Testis (tissue), 3 donors: ENCODE results near the gene ISLR. TPM values are rescaled to one million over a fixed set of nuclear protein-coding genes. Genes with fewer than 3 reads are reported as not detected.
"Not testable (repeated sequence)": the region's sequence is repeated elsewhere in the genome, so short reads cannot be mapped to it uniquely, and the experiment has no call there.

Source experiments
- DNase-seq: peaks from one replicate; pipeline ENCODE4 v3.0.0-alpha.2; 2019
- H3K27ac ChIP-seq, 2 donors: fragments of 200-600 bp; sonication (generic); one replicate each; pipeline ENCODE4 v1.5.1; 2019
- H3K27me3 ChIP-seq: fragments of 200-600 bp; sonication (generic); one replicate; pipeline ENCODE4 v1.5.1; 2019
- H3K36me3 ChIP-seq: fragments of 200-600 bp; sonication (generic); one replicate; pipeline ENCODE4 v1.5.1; 2017; ENCODE audit warnings: low read depth; ENCODE audit errors: missing control alignments
- H3K4me1 ChIP-seq: fragments of 200-600 bp; sonication (generic); one replicate; pipeline ENCODE4 v1.5.1; 2019
- H3K4me3 ChIP-seq, 2 donors: fragments of 200-600 bp; sonication (generic); one replicate each; pipeline ENCODE4 v1.5.1; 2017 to 2019
- H3K9me3 ChIP-seq: fragments of 200-600 bp; sonication (generic); one replicate; pipeline ENCODE4 v1.5.1; 2017
- POLR2A ChIP-seq: fragments of 450-650 bp; IDR thresholded peaks from one replicate; pipeline ENCODE4 v1.6.1; 2017; ENCODE audit warnings: antibody characterized with exemption, mild to moderate bottlenecking, moderate library complexity
- WGBS, 2 donors: methylation state at CpG; one replicate each; pipeline ENCODE4 v1.1.5; 2018; 5-methylcytosine and 5-hydroxymethylcytosine counted together
- intact Hi-C: fragments of 100-400 bp; cut with DNase I; formaldehyde crosslinking; loops from one replicate; pipeline ENCODE4 v1.15.1; 2023; ENCODE audit warnings: low total_unique reads
- polyA plus RNA-seq: library from polyadenylated mRNA; stranded (reverse); fragments of 350-450 nt; fragmentation: Illumina TruSeq; extraction: RNeasy Lipid Tissue Mini Kit (QIAGEN cat#74804); gene quantifications from one replicate; pipeline ENCODE4 v1.2.3, GENCODE V29; 2014; ENCODE audit warnings: low read depth, low replicate concordance; ENCODE audit not compliant: insufficient read depth
- total RNA-seq, 2 donors: library from RNA; depleted of rRNA; stranded (reverse); fragments of >200 nt; gene quantifications; one replicate each; pipeline ENCODE4 v1.2.3, GENCODE V29; 2016
- TF ChIP-seq, protein P1 (sequence below), 3 experiments: fragments of 450-650 bp in 2 of 3; fragments of 200-600 bp in 1 of 3; sonication (generic) in 1 of 3; IDR thresholded peaks; one replicate each; pipeline ENCODE4 v1.5.1; 2016 to 2019; ENCODE audit warnings: antibody characterized with exemption in 3 of 3, mild to moderate bottlenecking in 2 of 3, moderate library complexity in 1 of 3

The ISLR gene
- total and polyA plus RNA-seq, 3 donors from 2014 or later = 24.0 to 73.7 (median 39.5) TPM

DNA sequence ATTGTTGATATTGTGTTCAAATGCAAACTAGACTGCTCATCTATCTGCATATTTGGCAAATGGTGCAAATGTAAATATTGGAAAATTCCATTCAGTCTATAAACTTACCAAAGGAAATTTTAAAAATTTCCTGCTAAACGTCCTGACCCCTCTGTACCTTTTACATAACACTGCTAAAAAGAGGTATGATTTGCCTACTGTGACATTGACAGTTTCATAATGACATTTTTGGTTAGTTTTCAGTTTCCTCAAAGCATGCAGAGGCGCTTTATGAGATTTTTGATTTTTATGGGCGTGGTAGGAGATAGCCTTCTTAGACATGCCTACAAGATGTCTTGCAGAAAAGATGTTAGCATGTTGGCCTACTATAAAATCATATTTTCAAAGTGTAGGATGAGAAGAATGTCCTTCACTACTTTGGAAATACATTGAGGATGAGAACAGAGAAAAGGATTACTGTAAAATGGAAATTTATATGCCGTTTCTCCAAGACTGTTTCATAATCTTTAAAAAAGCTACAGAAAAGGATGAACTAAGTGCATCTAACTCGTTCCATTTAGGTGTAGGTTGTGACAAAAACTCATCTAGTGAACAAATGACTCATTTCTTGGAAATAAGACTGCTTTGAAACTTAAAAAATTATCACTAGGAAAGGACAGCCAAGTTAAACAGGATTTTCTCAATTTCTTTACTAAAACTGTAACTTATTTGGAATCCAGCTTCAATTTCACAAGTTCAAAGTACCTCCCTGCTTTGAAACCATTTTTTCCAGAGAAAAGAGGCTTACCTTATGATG lies 14.5 kb upstream of the ISLR start:
- WGBS, 2 donors = 80 to 83% methylated on average over 5 of the region's 5 CpGs
- no peaks in the 10 kb centered on the region for H3K36me3 ChIP-seq
- intact Hi-C loops = no loop called here
- DNase-seq = no peak
- no peaks in the 10 kb centered on the region for H3K27me3 ChIP-seq
- no peak overlapping the region for H3K4me3 ChIP-seq
- H3K4me1 ChIP-seq = no peaks in the 10 kb centered on the region
- TF ChIP-seq POLR2A = no peak
- TF ChIP-seq, protein P1, sequence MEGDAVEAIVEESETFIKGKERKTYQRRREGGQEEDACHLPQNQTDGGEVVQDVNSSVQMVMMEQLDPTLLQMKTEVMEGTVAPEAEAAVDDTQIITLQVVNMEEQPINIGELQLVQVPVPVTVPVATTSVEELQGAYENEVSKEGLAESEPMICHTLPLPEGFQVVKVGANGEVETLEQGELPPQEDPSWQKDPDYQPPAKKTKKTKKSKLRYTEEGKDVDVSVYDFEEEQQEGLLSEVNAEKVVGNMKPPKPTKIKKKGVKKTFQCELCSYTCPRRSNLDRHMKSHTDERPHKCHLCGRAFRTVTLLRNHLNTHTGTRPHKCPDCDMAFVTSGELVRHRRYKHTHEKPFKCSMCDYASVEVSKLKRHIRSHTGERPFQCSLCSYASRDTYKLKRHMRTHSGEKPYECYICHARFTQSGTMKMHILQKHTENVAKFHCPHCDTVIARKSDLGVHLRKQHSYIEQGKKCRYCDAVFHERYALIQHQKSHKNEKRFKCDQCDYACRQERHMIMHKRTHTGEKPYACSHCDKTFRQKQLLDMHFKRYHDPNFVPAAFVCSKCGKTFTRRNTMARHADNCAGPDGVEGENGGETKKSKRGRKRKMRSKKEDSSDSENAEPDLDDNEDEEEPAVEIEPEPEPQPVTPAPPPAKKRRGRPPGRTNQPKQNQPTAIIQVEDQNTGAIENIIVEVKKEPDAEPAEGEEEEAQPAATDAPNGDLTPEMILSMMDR (IDR thresholded peaks at IDR 0.05) = no peak
- H3K9me3 ChIP-seq = no peaks in the 10 kb centered on the region
- no peak overlapping the region for H3K27ac ChIP-seq

DNA sequence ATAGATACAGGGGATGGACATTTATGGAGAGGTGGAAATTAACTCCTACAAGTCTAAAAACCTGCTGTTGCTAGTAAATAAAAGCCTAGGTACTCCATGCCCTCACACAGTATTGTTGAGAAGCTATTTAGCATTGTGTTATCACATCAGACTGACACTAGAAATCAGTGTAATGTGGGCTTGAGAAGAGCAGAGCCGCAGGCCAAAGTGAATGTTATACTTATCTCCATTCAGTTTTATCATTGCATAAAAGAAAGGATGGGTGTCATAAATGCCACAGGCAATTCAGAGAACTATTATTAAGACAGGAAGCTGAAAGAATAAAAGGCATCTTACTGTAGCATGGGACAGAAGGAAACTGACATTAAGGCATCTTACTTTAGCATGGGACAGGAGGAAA lies 13.7 kb upstream of the ISLR start:
- no peak for DNase-seq
- no peak for TF ChIP-seq POLR2A
- TF ChIP-seq, protein P1 (IDR thresholded peaks at IDR 0.05) = no peak
- Histone ChIP-seq H3K4me1 (no peaks in the 10 kb centered on the region), H3K27ac (no peak overlapping the region), H3K27me3 (no peaks in the 10 kb centered on the region), H3K9me3 (no peaks in the 10 kb centered on the region), H3K4me3 (no peak overlapping the region), H3K36me3 (no peaks in the 10 kb centered on the region)
- 90 to 92% methylated on average over 1 of the region's 1 CpG for WGBS, 2 donors
- intact Hi-C loops = no loop called here

DNA sequence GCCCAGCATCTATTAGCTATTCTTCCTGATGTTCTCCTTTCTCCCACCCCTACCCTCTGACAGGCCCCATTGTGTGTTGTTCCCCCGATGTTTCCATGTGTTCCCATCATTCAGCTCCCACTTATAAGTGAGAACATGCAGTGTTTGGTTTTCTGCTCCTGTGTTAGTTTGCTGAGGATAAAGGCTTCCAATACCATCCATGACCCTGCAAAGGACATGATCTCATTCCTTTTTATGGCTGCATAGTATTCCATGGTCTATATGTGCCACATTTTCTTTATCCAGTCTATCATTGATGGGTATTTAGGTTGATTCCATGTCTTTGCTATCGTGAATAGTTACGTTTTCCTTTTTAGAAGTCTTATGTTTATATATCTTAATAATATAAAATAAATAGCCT lies 13.1 kb upstream of the ISLR start:
- DNase-seq, H3K36me3 ChIP-seq, H3K4me1 ChIP-seq, H3K27ac ChIP-seq, H3K4me3 ChIP-seq, H3K27me3 ChIP-seq, intact Hi-C loops, H3K9me3 ChIP-seq: not testable (repeated sequence)
- 92 to 93% methylated on average over 3 of the region's 3 CpGs for WGBS, 2 donors

DNA sequence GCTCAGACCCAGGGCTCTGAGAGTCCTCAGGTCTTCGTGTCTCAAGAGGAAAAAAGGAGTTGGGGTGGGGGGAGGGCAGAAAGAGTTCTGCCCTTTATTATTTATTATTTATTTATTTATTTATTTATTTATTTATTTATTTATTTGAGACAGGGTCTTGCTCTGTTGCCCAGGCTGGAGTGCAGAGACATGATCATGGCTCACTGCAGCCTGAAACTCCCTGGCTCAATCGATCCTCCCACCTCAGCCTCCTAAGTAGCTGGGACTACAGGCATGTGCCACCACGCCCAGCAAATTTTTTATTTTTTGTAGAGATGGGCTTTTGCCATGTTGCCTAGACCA lies 11.3 kb upstream of the ISLR start:
- intact Hi-C loops, H3K4me1 ChIP-seq, H3K9me3 ChIP-seq, H3K27ac ChIP-seq, H3K36me3 ChIP-seq, DNase-seq, H3K27me3 ChIP-seq, H3K4me3 ChIP-seq: not testable (repeated sequence)
- WGBS, 2 donors = 95 to 100% methylated on average over 3 of the region's 3 CpGs

DNA sequence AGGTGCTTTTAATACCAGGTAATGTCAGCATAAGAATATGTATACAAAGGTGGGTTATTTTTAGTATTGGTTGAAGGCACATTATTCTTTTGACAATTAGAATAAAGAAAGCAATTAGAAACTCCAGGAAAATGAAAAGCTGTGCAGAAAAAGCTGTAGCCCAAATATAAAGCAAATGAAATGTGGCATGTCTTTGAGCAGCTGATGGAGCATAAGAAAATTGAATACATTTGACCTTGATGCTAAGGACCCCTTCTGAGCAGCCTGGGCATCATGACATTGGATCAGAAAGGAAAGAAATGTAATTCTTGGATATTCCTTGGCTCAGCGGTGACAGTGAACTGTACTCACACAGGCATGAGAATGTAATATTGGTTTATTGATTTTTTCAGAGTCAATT lies 8.0 kb upstream of the ISLR start:
- Histone ChIP-seq H3K36me3 (no peaks in the 10 kb centered on the region), H3K27me3 (no peaks in the 10 kb centered on the region), H3K27ac (no peak overlapping the region), H3K9me3 (no peaks in the 10 kb centered on the region), H3K4me3 (no peak overlapping the region), H3K4me1 (peaks cover 6% of the 10 kb centered on the region)
- no peak for TF ChIP-seq POLR2A
- TF ChIP-seq, protein P1 (IDR thresholded peaks at IDR 0.05) = no peak
- DNase-seq = no peak
- intact Hi-C loops = no loop called here
- 100% methylated on average over 1 of the region's 1 CpG for WGBS, 2 donors

DNA sequence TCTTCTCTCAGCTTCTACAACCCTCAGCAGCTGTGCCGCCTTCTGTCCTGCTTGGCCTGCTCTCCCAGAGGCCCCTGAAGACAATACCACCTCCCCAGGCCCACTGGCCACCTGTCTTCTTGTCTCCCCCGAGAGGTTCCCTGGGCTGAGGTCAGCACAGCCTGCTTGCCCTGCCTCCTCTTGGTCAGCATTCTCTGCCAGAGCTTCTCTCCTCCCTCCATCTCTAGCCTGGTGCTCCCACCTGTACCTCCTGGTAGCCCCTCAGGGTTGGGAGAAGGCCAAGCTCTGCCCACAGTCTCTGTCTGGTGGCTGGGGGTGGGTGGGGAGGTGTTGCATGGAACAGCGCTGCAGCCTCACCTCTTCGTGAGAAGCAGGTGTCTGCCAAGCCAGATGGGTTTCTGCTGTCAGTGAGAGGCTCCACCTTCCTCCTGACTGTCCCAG lies 5.6 kb upstream of the ISLR start:
- intact Hi-C loops = no loop called here
- WGBS, 2 donors = 87 to 94% methylated on average over 4 of the region's 4 CpGs
- Histone ChIP-seq H3K27ac (no peak overlapping the region), H3K4me3 (no peak overlapping the region), H3K36me3 (no peaks in the 10 kb centered on the region), H3K27me3 (no peaks in the 10 kb centered on the region), H3K9me3 (no peaks in the 10 kb centered on the region), H3K4me1 (peaks cover 17% of the 10 kb centered on the region)
- TF ChIP-seq, protein P1 (IDR thresholded peaks at IDR 0.05) = no peak
- TF ChIP-seq POLR2A = no peak
- no peak for DNase-seq
